HepG2 (cell line): ENCODE results near the gene P2RX6. TPM values are rescaled to one million over a fixed set of nuclear protein-coding genes. Genes with fewer than 3 reads are reported as not detected.

Source experiments
- CBFB ChIP-seq: sonication (generic); formaldehyde crosslinking; IDR thresholded peaks from 2 replicates; pipeline ENCODE4 v1.4.0; 2020; ENCODE audit warnings: missing genetic modification reagents
- MEF2D ChIP-seq: sonication (generic); formaldehyde crosslinking; IDR thresholded peaks from 2 replicates; pipeline ENCODE4 v1.5.1; 2020; ENCODE audit warnings: mild to moderate bottlenecking, missing genetic modification reagents
- NONO ChIP-seq, 2 experiments: fragments of 450-650 bp in 1 of 2; sonication (generic) in 1 of 2; formaldehyde crosslinking in 1 of 2; IDR thresholded peaks in 1 of 2; conservative IDR thresholded peaks in 1 of 2; 2 replicates each; pipeline versions ENCODE4 v1.6.1 to v1.8.0; 2017 to 2022; ENCODE audit warnings: mild to moderate bottlenecking in 1 of 2, missing genetic modification reagents in 1 of 2, moderate library complexity in 1 of 2
- NPAS2 ChIP-seq: sonication (generic); formaldehyde crosslinking; IDR thresholded peaks from 2 replicates; pipeline ENCODE4 v1.8.0; 2022; ENCODE audit warnings: mild to moderate bottlenecking, missing genetic modification reagents, borderline replicate concordance
- POLR2AphosphoS2 ChIP-seq: IDR thresholded peaks from 2 replicates; pipeline ENCODE4 v1.6.1; 2011; ENCODE audit warnings: low read depth, low read length, improper control_type of control experiment
- POLR2AphosphoS5 ChIP-seq: IDR thresholded peaks from 2 replicates; pipeline ENCODE4 v1.6.1; 2012; ENCODE audit warnings: low read depth, low read length
- RCOR2 ChIP-seq: IDR thresholded peaks from 2 replicates; pipeline ENCODE4 v1.6.1; 2016; ENCODE audit warnings: missing biosample characterization, missing genetic modification reagents
- RXRA ChIP-seq: sonication (generic); formaldehyde crosslinking; IDR thresholded peaks from 2 replicates; pipeline ENCODE4 v1.5.1; 2020; ENCODE audit warnings: missing genetic modification reagents
- TBX2 ChIP-seq: sonication (generic); formaldehyde crosslinking; IDR thresholded peaks from 2 replicates; pipeline ENCODE4 v1.5.0; 2020; ENCODE audit warnings: missing genetic modification reagents, mild to moderate bottlenecking, borderline replicate concordance
- TEAD3 ChIP-seq: optimal IDR thresholded peaks from 2 replicates; pipeline ENCODE3; 2016; ENCODE audit warnings: borderline replicate concordance
- ZFP36 ChIP-seq: fragments of 150-350 bp; IDR thresholded peaks from 2 replicates; pipeline ENCODE4 v1.6.1; 2018; ENCODE audit warnings: borderline replicate concordance, low read length, low read depth; ENCODE audit not compliant: partially characterized antibody
- ZKSCAN5 ChIP-seq: sonication (generic); formaldehyde crosslinking; IDR thresholded peaks from 2 replicates; pipeline ENCODE4 v1.5.1; 2020; ENCODE audit warnings: mild to moderate bottlenecking, missing genetic modification reagents
- ZNF142 ChIP-seq: sonication (generic); formaldehyde crosslinking; IDR thresholded peaks from 2 replicates; pipeline ENCODE4 v1.4.0; 2020; ENCODE audit warnings: missing genetic modification reagents
- polyA plus RNA-seq, 8 experiments: library from polyadenylated mRNA; depleted of rRNA in 3 of 8; stranded (reverse) in 7 of 8; unstranded in 1 of 8; fragments of >200 nt; fragmentation: Illumina TruSeq in 4 of 8; extraction: Trizol in 4 of 8; gene quantifications; 2 replicates each; pipeline versions ENCODE4 v1.2.1 to v1.2.3, GENCODE V29; 2011 to 2016; ENCODE audit warnings: low read depth in 4 of 8, missing spikeins in 1 of 8, mixed read lengths in 1 of 8; ENCODE audit not compliant: insufficient read depth in 1 of 8
- total RNA-seq, 5 experiments: library from RNA; depleted of rRNA; stranded (reverse); fragments of >200 nt; fragmentation: Illumina TruSeq; extraction: Trizol; gene quantifications; 2 replicates each; pipeline ENCODE4 v1.2.3, GENCODE V29; 2016; ENCODE audit warnings: low read depth in 1 of 5
- TF ChIP-seq, protein P1 (sequence below): sonication (generic); formaldehyde crosslinking; IDR thresholded peaks from 2 replicates; pipeline ENCODE4 v1.8.1; 2023; ENCODE audit warnings: missing genetic modification reagents, inconsistent platforms, borderline replicate concordance
- TF ChIP-seq, protein P2 (sequence below): IDR thresholded peaks from 2 replicates; pipeline ENCODE4 v1.6.1; 2016; ENCODE audit warnings: mild to moderate bottlenecking
- TF ChIP-seq, protein P3 (sequence below): sonication (generic); formaldehyde crosslinking; IDR thresholded peaks from 2 replicates; pipeline ENCODE4 v1.4.0; 2020; ENCODE audit warnings: missing genetic modification reagents

The P2RX6 gene
- total and polyA plus RNA-seq, 2 of the 13 experiments (the other 11 are each of a cell fraction or from before 2014, with no cell fraction given), result 0.04 to 0.12 TPM

GRCh38 chr22:21014726-21015465 lies at the start of gene P2RX6 (continued):
- TF ChIP-seq ZNF142, result no peak
- no peak for TF ChIP-seq POLR2AphosphoS2
- no peak for TF ChIP-seq NONO (IDR thresholded peaks at IDR 0.05)
- peak; percentile 58 for TF ChIP-seq NONO (CRISPR knock-in tag; conservative IDR thresholded peaks at IDR 0.05)
- 0 out of 2 replicates have a peak, but pooled peaks have one; percentile 25 for TF ChIP-seq MEF2D (CRISPR knock-in tag)
- TF ChIP-seq RCOR2 (CRISPR knock-in tag), result 0 out of 2 replicates have a peak, but pooled peaks have one; percentile 26
- peak; percentile 90 for TF ChIP-seq ZKSCAN5 (CRISPR knock-in tag)
- TF ChIP-seq RXRA (CRISPR knock-in tag), result peak; percentile 71; the same call in 1 of the 2 replicates
- TF ChIP-seq, protein P1, sequence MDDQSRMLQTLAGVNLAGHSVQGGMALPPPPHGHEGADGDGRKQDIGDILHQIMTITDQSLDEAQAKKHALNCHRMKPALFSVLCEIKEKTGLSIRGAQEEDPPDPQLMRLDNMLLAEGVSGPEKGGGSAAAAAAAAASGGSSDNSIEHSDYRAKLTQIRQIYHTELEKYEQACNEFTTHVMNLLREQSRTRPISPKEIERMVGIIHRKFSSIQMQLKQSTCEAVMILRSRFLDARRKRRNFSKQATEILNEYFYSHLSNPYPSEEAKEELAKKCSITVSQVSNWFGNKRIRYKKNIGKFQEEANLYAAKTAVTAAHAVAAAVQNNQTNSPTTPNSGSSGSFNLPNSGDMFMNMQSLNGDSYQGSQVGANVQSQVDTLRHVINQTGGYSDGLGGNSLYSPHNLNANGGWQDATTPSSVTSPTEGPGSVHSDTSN (CRISPR knock-in tag), result no peak
- TF ChIP-seq, protein P2, sequence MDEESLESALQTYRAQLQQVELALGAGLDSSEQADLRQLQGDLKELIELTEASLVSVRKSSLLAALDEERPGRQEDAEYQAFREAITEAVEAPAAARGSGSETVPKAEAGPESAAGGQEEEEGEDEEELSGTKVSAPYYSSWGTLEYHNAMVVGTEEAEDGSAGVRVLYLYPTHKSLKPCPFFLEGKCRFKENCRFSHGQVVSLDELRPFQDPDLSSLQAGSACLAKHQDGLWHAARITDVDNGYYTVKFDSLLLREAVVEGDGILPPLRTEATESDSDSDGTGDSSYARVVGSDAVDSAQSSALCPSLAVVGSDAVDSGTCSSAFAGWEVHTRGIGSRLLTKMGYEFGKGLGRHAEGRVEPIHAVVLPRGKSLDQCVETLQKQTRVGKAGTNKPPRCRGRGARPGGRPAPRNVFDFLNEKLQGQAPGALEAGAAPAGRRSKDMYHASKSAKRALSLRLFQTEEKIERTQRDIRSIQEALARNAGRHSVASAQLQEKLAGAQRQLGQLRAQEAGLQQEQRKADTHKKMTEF (CRISPR knock-in tag), result 0 out of 2 replicates have a peak, but pooled peaks have one; percentile 35
- TF ChIP-seq TBX2 (CRISPR knock-in tag), result peak; percentile 67; the same call in 1 of the 2 replicates
- peak; percentile 39; the same call in 1 of the 2 replicates for TF ChIP-seq POLR2AphosphoS5
- TF ChIP-seq NPAS2 (CRISPR knock-in tag), result no peak
- TF ChIP-seq CBFB, result no peak
- TF ChIP-seq, protein P3, sequence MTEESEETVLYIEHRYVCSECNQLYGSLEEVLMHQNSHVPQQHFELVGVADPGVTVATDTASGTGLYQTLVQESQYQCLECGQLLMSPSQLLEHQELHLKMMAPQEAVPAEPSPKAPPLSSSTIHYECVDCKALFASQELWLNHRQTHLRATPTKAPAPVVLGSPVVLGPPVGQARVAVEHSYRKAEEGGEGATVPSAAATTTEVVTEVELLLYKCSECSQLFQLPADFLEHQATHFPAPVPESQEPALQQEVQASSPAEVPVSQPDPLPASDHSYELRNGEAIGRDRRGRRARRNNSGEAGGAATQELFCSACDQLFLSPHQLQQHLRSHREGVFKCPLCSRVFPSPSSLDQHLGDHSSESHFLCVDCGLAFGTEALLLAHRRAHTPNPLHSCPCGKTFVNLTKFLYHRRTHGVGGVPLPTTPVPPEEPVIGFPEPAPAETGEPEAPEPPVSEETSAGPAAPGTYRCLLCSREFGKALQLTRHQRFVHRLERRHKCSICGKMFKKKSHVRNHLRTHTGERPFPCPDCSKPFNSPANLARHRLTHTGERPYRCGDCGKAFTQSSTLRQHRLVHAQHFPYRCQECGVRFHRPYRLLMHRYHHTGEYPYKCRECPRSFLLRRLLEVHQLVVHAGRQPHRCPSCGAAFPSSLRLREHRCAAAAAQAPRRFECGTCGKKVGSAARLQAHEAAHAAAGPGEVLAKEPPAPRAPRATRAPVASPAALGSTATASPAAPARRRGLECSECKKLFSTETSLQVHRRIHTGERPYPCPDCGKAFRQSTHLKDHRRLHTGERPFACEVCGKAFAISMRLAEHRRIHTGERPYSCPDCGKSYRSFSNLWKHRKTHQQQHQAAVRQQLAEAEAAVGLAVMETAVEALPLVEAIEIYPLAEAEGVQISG (CRISPR knock-in tag), result peak; percentile 64
- peak; percentile 48 for TF ChIP-seq TEAD3 (CRISPR knock-in tag)
- no peak for TF ChIP-seq ZFP36
